ENCODE measurements around the gene ROR2. TPM values are rescaled to one million over a fixed set of nuclear protein-coding genes. Genes with fewer than 3 reads are reported as not detected.

ROR2 gene
- total and polyA plus RNA-seq, 2 experiments from 2014 or later: 8.1 to 18.8 TPM

- no peak for TF ChIP-seq ZNF462 (CRISPR knock-in tag; IDR thresholded peaks at IDR 0.05)
- TF ChIP-seq JUNB (IDR thresholded peaks at IDR 0.05; ENCODE audit: unreplicated experiment): no peak
- no peak for TF ChIP-seq CREB1 (CRISPR knock-in tag; IDR thresholded peaks at IDR 0.05; ENCODE audit: low read depth)
- TF ChIP-seq, protein P1, sequence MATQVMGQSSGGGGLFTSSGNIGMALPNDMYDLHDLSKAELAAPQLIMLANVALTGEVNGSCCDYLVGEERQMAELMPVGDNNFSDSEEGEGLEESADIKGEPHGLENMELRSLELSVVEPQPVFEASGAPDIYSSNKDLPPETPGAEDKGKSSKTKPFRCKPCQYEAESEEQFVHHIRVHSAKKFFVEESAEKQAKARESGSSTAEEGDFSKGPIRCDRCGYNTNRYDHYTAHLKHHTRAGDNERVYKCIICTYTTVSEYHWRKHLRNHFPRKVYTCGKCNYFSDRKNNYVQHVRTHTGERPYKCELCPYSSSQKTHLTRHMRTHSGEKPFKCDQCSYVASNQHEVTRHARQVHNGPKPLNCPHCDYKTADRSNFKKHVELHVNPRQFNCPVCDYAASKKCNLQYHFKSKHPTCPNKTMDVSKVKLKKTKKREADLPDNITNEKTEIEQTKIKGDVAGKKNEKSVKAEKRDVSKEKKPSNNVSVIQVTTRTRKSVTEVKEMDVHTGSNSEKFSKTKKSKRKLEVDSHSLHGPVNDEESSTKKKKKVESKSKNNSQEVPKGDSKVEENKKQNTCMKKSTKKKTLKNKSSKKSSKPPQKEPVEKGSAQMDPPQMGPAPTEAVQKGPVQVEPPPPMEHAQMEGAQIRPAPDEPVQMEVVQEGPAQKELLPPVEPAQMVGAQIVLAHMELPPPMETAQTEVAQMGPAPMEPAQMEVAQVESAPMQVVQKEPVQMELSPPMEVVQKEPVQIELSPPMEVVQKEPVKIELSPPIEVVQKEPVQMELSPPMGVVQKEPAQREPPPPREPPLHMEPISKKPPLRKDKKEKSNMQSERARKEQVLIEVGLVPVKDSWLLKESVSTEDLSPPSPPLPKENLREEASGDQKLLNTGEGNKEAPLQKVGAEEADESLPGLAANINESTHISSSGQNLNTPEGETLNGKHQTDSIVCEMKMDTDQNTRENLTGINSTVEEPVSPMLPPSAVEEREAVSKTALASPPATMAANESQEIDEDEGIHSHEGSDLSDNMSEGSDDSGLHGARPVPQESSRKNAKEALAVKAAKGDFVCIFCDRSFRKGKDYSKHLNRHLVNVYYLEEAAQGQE (IDR thresholded peaks at IDR 0.05; ENCODE audit: unreplicated experiment): no peak
- TF ChIP-seq, protein P2, sequence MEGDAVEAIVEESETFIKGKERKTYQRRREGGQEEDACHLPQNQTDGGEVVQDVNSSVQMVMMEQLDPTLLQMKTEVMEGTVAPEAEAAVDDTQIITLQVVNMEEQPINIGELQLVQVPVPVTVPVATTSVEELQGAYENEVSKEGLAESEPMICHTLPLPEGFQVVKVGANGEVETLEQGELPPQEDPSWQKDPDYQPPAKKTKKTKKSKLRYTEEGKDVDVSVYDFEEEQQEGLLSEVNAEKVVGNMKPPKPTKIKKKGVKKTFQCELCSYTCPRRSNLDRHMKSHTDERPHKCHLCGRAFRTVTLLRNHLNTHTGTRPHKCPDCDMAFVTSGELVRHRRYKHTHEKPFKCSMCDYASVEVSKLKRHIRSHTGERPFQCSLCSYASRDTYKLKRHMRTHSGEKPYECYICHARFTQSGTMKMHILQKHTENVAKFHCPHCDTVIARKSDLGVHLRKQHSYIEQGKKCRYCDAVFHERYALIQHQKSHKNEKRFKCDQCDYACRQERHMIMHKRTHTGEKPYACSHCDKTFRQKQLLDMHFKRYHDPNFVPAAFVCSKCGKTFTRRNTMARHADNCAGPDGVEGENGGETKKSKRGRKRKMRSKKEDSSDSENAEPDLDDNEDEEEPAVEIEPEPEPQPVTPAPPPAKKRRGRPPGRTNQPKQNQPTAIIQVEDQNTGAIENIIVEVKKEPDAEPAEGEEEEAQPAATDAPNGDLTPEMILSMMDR (conservative IDR thresholded peaks at IDR 0.05; ENCODE audit: low read depth in 2 of 2): no peak
- TF ChIP-seq ZNF331 (CRISPR knock-in tag; IDR thresholded peaks at IDR 0.05; ENCODE audit: low read depth): no peak
Measured at GRCh38 chr9:91920630-91921350, 29.2 kb downstream of the ROR2 start (continued).

All from GM23338 (cell line).